ENCODE results near the gene ZNF682.
"Not testable (repeated sequence)": the region's sequence is repeated elsewhere in the genome, so short reads cannot be mapped to it uniquely, and the experiment has no call there.

The ZNF682 gene

DNA sequence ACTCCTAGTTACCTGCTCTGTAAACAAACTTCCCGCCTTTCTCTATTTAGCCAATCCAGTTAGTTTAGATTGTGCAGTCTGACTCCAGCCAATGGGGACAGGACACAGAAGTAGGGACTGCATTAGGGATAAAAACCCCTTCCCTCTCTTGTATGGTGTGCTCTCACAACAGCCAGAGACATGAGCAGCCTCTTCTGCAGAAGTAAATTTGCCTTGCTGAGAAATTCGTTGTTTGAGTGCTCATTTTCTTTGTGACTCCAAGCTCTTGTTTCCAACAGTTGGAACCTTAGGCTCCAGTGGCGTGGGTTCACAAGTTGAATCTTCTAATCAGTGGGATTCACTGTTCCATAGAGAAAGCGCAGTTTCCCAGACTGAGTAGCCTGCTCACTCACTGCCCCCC, 72.4 kb downstream of the ZNF682 start:
- DNase-seq = no peak

DNA sequence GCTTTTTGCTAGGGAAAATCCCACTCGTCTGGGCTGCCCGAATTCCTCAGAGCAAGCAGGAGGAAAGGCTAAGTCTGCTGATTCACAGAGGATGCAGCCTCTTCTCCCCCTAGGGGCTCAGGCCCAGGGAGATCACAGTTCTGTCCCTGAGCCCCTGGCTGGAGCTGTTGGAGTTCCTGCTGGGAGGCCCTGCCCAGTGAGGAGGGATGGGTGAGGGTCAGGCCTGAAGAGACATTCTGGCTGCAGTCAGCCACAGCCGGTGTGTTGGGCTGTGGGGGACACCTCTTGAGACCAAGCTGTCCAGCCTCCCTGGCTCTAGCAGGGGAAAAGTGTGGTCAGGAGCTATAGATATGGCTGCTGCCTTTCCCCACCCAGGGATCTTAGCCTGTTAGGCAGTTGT, 73.2 kb downstream of the ZNF682 start:
- DNase-seq = not testable (repeated sequence)

DNA sequence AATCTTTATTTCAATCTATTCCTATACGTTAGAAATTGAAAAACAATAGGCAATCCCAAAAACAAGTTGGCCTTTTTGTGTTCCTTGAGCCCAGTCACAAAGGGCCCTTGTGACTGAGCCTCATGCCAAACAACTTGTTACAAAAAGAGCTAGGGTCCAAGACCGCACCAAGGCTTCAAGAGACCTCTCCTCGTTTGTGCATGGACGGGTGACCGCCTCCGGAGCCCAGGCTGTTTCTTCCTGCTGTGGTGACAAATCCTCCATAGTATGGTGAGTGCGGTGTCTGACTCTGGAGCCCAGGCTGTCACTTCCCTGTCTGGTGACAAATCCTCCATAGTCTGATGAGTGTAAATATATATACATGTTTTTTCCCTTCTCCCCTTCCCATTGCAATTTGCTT, 74.9 kb downstream of the ZNF682 start:
- no peak for DNase-seq

DNA sequence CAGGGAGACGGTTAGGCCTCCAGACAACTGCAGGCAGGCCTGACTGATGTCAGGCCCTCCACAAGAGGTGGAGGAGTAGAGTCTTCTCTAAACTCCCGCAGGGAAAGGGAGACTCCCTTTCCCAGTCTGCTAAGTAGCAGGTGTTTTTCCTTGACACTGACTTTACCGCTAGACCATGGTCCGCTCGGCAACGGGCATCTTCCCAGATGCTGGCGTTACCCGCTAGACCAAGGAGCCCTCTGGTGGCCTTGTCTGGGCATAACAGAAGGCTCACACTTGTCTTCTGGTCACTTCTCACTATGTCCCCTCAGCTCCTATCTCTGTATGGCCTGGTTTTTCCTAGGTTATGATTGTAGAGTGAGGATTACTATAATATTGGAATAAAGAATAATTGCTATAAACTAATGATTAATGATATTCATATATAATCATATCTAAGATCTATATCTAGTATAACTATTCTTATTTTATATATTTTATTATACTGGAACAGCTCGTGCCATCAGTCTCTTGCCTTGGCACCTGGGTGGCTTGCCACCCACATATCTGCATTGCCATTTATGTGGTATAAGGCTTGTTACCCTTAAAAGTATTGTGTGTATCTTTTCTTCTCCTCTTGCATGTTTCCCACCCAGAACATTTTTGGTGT, 80.0 kb downstream of the ZNF682 start:
- peak; percentile 70 for DNase-seq

DNA sequence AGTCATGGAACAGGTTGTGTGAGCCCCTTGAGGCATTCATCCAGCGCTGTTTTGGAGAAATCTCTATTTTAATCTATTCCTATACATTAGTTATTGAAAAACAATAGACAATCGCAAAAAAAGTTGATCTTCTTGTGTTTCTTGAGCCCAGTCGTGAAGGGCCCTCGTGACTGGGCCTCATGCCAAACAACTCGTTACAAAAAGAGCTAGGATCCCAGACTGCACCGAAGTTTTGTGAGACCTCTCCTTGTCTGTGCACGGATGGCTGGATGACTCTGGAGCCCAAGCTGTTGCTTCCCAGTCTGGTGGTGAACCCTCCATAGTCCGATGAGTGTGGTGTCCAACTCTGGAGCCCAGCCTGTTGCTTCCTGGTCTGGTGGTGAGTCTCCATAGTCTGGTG, 81.5 kb downstream of the ZNF682 start:
- DNase-seq = not testable (repeated sequence)

- no peak for DNase-seq
Observed at GRCh38 chr19:19956434-19957075, 82.8 kb downstream of the ZNF682 start.

DNA sequence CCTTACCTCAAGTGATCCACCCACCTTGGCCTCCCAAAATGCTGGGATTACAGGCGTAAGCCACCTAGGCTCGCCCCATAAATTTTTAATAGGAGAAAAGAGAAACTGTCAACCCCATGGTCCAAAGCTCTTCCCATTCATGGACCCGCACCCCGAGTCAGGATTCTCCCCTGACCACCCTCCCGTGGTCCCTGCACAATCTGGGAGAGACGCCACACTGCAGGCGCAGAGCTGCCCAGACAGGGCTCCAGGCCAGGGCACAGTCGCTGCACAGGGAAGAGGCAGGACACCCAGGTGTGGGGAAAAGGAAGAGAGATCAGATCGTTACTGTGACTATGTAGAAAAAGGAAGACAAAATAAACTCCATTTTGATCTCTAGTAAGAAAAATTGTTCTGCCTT, 84.1 kb downstream of the ZNF682 start:
- DNase-seq = no peak
